ENCODE data around the gene PFDN4.
"Not testable (repeated sequence)": the region's sequence is repeated elsewhere in the genome, so short reads cannot be mapped to it uniquely, and the experiment has no call there.

PFDN4 gene

GRCh38 chr20:54227751-54228150 is 19.9 kb downstream of the PFDN4 start:
- TF ChIP-seq, protein P1, sequence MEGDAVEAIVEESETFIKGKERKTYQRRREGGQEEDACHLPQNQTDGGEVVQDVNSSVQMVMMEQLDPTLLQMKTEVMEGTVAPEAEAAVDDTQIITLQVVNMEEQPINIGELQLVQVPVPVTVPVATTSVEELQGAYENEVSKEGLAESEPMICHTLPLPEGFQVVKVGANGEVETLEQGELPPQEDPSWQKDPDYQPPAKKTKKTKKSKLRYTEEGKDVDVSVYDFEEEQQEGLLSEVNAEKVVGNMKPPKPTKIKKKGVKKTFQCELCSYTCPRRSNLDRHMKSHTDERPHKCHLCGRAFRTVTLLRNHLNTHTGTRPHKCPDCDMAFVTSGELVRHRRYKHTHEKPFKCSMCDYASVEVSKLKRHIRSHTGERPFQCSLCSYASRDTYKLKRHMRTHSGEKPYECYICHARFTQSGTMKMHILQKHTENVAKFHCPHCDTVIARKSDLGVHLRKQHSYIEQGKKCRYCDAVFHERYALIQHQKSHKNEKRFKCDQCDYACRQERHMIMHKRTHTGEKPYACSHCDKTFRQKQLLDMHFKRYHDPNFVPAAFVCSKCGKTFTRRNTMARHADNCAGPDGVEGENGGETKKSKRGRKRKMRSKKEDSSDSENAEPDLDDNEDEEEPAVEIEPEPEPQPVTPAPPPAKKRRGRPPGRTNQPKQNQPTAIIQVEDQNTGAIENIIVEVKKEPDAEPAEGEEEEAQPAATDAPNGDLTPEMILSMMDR (IDR thresholded peaks at IDR 0.05; ENCODE audit: borderline replicate concordance, insufficient read depth, low read depth, low read length), result no peak
- H3K4me3 ChIP-seq (ENCODE audit: low read depth, low read length), result no peak overlapping the region

DNA sequence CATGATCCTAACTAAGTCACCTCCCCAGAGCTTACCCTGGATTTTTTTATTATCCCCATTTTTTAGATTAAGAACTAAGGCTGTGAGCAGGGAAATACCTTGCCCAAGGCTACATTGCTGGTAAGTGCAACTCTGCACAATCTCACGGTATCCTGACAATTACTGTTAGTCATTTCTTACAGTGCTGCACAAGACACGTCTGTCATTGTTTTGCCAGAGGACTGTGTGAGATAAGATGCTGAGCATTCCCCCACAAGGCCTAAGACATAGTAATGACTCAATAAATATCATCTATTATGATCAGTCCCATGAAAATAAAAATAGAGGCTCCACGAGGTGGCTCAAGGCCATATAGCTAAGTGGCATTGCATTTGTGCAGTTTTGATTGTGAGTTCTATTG is 21.0 kb downstream of the PFDN4 start:
- H3K4me3 ChIP-seq (ENCODE audit: low read depth, low read length), result no peak overlapping the region
- TF ChIP-seq, protein P1 (IDR thresholded peaks at IDR 0.05; ENCODE audit: borderline replicate concordance, insufficient read depth, low read depth, low read length), result no peak

DNA sequence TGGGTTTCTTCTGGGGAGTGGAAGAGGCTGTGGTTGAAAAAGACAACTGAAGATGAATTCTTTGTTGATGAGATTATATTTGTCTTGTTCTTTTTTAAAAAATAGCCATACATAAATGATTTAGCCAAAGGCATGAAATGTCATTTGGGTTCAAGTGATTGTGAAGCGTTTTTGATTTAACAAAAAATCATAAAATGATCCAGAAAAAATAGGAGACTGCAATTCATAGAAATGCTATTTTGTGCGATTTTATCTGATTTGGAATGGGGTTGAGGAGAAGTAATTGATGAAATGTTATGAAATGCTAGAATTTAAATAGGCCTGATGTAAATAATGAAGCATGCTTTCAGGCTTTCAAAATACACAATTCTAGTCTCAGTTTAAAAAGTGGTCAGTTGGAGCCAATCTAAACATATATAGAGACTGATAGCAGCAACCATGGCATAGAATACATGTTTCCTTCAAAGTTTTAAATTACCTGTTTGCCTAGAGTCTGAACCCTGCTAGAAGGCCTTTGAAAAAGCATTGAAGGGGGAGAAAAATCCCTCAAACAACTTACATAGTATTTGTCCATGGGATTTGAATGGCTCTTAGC is 21.8 kb downstream of the PFDN4 start:
- TF ChIP-seq, protein P1 (IDR thresholded peaks at IDR 0.05; ENCODE audit: borderline replicate concordance, insufficient read depth, low read depth, low read length), result no peak
- H3K4me3 ChIP-seq (ENCODE audit: low read depth, low read length), result no peak overlapping the region

- TF ChIP-seq, protein P1 (IDR thresholded peaks at IDR 0.05; ENCODE audit: borderline replicate concordance, insufficient read depth, low read depth, low read length), result no peak
- no peak overlapping the region for H3K4me3 ChIP-seq (ENCODE audit: low read depth, low read length)
Measured at GRCh38 chr20:54231036-54231435, 23.1 kb downstream of the PFDN4 start.

DNA sequence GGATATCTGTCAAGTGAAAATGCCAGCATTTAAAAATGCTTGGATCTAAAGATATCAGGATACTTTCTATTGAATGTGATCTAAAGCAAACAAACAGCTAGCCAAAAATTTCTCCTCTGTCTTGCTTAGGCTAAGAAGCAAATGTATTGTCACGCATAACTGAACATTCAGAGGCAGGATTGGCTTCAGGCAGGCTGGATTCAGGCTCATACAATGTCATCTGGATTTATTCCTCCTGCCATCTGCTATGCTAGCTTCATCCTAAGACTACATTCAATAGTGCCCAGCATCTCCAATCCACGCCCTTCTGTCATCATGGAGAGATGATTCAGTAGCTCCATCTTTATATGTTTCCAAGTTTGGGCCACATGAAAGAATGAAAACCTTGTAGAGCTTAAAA is 27.1 kb downstream of the PFDN4 start:
- H3K4me3 ChIP-seq (ENCODE audit: low read depth, low read length), result no peak overlapping the region
- TF ChIP-seq, protein P1 (IDR thresholded peaks at IDR 0.05; ENCODE audit: borderline replicate concordance, insufficient read depth, low read depth, low read length), result no peak

DNA sequence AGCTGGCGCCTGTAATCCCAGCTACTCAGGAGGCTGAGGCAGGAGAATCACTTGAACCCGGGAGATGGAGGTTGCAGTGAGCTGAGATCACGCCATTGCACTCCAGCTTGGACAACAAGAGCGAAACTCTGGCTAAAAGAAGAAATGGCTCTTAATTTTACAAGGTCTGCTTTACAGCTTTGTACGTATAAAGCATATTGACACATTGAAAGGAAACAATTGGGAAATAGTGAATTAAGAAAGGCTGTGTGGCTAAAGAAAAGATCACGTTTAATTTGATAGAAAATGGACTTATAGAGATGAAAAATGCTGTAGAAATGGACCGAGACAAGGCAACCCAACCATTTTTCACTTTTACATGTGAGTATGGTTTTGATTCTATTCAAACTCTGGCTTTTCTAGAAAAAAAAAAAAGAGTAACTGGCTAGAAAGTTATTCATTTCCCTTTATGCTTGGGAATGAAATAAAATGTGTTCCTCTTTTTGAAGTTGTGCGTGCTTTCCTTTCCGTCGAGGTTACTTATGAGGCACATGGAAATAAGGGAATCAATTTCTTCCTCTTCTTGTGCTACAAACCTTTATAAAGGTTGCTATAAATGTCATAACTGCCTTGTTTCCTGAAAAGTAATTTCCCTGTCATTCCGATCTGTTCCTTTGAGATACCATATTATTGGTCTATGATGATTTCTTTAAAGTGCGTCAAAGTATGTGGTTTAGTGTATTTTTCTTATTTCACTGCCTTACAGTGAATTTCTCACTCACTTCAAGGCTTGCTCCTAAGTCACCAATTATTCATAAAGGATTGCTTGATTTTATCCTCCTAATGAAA is 29.4 kb downstream of the PFDN4 start:
- TF ChIP-seq, protein P1 (IDR thresholded peaks at IDR 0.05; ENCODE audit: borderline replicate concordance, insufficient read depth, low read depth, low read length), result no peak
- no peak overlapping the region for H3K4me3 ChIP-seq (ENCODE audit: low read depth, low read length)

GRCh38 chr20:54244113-54244512 is 36.2 kb downstream of the PFDN4 start:
- H3K4me3 ChIP-seq (ENCODE audit: low read depth, low read length), result no peak overlapping the region
- TF ChIP-seq, protein P1 (IDR thresholded peaks at IDR 0.05; ENCODE audit: borderline replicate concordance, insufficient read depth, low read depth, low read length), result no peak

DNA sequence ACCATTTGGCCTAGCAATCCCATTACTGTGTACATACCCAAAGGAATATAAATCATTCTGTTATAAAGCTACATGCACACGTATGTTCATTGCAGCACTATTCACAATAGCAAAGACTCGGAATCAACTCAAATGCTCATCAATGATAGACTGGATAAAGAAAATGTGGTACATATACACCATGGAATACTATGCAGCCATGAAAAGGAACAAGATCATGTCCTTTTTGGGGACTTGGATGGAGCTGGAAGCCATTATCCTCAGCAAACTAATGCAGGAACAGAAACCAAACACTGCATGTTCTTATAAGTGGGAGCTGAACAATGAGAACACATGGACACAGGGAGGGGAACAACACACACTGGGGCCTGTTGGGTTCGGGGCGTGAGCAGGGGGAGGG is 40.8 kb downstream of the PFDN4 start:
- H3K4me3 ChIP-seq (ENCODE audit: low read depth, low read length), result not testable (repeated sequence)

All from GM12875 (cell line).